GM18520 (cell line): ENCODE measurements around the gene HDAC9.

ENCODE experiments used
- ATAC-seq: cut with Tn5 transposase; IDR thresholded peaks from one replicate; pipeline ENCODE4 v1.9.1; 2021; ENCODE audit not compliant: unreplicated experiment

The HDAC9 gene

DNA sequence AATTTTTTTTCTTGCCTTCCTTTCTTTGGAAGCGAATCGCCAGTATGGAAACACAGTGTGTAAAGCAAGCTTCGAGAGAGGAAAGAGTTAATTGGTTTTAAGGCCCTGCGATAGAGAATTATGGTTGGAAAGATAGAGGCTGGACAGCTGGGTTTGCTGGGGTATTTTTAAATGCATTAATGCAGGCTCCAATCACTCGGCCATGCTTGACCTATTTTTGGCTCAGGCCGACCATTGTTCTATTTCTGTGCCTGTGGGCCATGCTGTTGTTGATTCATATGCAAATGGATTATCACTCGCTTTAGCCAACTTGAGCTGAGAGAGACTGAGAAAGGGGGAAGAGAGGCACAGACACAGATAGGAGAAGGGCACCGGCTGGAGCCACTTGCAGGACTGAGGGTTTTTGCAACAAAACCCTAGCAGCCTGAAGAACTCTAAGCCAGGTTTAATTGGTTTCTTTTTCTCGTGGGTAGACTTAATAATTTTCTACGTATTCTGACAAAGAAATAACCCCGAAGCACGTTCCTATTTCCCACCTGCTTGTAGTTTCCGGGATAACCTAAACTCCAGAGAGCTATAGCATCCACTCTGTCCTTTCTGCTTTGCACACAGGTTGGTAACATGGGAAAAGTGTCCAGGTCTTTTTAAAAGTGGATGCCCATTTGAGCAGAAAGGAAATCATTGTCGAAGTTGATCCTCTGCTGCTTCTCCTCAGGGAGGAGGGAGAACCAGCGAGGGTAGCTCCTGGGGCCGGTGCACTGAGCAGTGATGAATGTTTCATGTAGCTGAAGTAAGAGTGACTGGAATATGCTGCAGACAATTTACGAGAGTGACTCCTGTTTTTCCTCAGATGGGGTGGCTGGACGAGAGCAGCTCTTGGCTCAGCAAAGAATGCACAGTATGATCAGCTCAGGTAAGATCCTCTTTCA lies at the start of gene HDAC9:
Gene HDAC9, plus strand, starts transcription at position 338 of the 929 bp plus-strand sequence. Its CDS starts 554 bp downstream, at position 892.
- peak; percentile 75 for ATAC-seq

DNA sequence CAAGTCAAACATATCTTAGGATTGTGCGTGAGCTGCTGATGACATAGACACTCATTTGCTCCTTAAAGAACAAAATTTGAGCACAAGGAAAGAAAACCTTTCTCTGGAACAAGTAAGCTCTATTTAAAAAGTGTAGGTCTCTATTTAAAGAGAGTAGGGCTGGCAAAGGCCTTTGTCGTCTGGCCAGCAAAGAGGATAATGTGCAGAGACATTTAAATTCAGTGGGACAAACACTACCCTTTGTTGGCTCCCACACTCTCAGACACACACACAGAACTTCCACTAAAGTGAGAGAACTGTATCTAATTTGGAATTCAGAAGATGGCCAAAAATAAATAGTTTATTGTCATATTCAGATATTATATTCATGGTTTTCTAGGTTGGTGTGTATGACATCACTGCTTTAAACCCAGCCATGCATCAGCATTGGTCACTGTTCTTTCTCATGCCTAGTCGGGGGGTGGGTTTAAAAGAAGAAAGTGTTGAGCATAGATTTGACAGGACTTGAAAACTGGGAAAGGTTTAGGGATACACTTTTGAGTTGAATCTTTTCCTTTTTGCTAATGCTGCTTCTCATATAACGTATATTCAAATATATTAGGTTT lies 49.5 kb upstream of the HDAC9 start:
- no peak for ATAC-seq

DNA sequence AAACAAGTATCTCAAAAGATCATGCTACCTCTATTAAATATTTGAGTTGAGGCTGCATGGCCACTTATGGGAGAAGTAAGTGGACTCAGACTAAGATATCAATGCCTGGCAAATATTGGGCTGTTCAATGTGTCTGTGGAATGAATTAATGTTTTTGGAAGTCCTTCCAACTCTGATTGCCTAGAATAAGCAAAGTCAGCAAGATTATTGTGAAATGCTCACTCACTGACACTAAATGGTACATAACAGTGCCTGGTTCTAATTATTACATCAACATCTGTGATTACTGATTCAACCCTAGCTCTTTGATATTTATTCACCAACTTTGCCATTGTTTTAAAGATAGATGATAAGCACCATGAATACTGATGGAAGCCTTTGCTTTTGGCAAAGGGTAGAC lies 45.5 kb upstream of the HDAC9 start:
- ATAC-seq: no peak

DNA sequence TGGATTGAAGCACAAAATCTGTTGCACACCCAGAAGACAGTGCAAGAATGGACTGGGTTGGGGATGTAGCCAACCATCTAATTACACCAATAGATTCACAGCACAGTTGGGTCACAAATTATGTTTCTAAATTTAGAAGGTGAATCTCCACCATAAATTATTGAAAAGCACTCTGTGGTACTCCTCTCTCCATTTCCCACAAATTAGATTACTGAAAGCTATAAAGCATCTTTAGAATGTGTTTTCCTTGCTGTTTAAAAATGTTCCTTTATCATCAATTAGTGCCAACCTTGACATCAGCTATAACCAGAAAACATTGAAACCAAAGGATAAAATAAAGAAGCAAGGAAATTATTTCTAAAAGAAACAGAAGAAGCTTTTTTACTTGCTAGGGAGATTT lies 39.9 kb upstream of the HDAC9 start:
- ATAC-seq: no peak

DNA sequence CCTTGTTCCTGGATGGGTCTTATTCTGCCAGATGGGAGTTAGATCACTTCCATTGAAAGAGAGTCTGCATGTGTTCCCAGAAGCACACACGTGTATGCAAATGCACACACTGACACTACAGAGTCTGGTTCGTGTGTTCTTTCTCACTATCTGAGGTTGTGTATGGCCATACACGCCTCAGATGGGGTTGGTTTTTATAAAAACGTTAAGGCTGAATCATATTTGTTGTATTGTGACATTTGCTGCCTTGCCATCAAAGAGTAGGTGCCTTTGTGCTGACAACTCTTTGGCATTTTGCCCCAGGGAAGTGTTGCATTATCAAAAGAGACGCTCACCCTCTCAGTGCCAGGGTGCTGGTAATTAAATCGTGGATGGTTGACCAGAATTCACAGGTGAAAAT lies 37.7 kb upstream of the HDAC9 start:
- ATAC-seq: no peak

DNA sequence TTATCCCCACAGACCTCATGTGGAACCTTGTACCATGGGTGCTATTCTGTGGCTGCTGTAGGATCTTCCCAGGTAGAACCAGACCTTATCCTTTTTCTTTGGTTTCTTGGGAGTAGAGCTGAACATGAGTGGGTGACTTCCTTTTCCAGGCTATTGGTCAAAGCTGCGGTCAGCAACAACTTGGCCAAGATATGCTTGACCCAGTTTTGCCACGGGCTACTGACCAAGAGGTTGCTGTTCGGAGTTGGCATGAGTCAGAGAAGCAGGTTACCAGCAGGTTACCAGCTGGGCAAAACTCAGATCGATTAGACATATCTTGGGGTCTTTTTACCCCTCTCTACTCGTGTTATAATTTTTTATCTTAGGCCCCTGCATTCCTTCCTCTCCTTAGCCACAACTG lies 36.7 kb upstream of the HDAC9 start:
- no peak for ATAC-seq

DNA sequence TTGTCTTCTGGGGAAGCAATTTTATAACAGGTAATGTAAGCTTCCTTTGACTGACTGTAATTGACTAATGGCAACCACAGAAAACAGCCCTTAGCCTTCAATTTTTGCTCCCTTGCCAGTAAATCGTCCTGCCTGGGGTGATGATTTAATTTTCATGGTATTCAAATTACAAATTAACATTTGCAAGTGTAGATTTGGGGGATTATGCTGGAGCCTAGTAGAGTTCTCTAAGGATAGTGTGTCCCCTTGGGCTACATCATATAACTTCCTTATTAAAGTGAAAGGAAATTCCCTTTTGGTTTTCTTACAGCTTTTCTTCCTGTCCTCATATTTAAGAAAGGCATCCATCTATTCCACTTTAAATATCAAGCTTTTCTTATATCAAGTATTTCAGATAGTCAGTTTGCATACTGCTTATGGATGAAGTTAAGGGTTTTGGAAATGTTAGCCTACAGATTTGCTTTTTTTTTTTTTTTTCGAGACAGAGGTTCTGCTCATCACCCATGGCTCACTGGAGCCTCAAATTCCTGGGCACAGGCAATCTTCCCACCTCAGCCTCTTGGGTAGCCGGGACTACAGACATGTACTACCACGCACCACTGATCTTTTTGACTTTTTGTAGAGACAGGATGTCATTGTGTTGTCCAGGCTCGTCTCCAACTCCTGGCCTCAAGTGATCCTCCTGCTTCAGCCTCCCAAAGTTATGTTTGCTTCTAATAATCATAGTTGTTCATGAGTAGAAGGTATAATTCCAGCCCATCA lies 35.9 kb upstream of the HDAC9 start:
- ATAC-seq: no peak

DNA sequence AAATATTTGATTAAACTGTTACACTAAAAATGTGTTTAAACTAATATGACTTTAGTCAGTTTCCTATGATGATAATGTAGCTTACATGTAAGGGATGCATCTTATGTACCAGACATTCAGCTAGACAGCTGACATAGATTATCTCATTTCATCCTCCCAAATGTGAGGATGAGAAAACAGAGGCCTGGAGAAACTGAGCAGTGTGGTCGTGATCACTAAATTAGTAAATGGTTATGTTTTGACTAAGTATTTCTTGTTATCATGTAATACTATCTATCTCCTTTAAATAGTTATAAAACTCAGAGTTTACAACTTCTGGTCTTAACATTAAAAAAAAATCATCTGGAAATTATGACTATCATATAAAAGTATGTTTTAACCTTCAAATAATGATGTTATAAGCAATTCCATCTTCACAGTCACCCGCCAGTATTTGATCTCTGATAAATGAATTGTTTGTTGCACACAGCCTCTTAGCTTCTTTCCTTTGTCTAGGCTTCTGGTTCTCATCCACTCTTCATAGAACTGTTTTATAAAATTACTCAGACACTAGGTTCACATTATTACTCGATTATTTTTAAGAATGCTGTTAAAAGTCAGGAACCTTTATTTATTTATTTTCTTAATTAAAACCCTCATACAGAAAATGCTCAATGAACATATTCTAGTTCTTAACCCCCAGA lies 33.6 kb upstream of the HDAC9 start:
- ATAC-seq: peak; percentile 47

DNA sequence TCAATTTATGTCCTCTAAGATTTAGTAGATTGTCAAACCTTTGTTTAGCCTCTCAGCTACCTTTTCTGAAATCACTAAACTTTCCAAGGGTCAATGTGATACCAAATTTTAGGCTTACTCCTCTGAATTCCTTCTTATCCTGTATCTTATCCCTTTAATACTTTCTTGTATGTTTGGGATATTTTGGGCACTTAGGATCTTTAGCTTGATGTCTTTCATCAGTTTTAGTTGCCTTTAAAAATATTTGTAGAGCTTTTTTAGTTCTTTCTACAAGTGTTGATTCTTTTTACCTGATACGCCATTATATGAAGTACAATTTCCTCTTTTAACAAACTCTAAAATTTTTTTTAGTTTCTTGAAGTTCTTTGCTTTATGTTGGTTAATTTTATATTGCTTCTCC lies 30.7 kb upstream of the HDAC9 start:
- no peak for ATAC-seq

DNA sequence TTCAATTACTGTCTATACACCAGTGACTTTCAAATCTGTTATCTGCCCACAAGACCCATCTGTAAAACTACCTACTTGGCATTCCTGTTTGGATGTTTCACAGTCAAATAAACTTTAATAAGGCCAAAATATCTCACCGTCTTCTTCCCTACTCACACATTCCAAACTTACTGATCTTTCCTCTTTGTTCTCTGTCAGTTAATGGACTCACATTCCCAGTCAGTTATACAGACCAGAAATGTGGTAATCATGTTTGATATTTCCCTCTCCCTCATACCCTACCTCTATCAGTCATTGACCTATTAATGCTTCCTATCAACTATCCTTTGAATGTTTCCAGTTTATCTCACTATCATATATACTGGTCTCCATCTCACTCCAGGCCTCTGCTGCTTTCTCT lies 28.5 kb upstream of the HDAC9 start:
- ATAC-seq: no peak

DNA sequence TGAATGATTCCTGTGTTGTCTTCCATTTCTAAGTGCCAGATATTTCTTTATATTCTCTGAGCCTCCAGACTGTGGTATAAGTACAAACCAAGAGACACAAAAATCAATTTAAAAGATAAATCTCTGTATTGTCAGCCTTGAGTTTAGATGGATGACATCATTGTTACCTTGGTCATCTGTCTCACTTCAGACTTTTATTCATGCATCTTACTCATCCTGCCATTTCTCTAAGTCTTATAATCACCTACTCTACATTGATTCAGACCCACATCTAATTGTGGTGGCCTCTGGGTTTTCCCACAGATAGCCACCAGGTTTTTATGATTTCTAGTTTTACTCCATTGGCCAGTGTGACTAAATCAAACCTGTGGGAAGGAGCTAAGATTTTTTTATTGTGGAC lies 26.8 kb upstream of the HDAC9 start:
- ATAC-seq: peak; percentile 42

DNA sequence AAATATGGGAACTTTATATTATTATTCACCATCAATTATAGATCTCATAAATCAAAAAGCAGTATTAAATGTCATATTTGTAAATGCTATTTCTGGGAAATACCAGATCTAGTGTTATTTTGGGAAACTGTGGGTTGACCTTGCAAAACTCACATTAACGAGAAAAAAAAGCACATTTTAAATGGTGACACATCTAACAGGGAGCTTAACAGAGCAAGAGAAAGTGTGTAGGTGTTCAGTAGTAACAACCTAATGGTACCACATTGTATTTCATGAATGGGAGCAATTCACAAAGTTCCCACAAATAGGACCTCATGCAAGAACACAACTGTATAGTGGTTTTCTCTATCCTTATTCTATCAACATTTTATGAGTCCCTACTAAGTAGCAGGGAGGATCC lies 26.2 kb upstream of the HDAC9 start:
- no peak for ATAC-seq

DNA sequence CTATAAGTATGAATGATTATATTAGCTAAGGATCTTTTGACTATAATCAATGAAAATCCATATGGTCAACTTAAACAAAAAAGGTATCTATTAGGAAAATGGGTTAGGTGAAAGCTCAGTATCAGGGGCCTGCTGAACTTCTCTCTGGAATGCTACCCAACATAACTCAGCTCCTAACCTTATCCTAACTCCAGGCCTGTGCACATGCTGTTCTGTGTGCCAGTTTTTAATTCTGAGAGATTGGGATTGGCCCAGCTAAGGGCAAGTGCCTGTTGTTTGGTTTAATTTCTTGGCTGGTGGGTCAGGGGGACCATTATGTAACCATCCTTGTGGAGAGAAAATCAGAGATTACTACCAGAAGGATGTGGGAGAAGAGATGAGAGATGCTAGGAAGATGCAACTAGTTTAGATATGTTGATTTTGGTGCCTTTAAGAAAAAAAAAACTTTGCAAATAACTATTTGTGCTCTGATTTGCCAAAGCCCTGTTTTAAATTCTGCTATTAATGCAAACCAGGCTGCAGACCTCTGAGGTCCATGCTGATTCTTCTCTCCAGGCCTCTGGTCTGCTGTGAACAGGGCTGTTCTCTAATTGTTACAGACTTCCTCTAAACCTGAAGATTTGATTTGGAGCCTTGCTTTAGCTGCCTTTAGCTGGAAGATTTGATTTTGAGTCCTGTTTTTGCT lies 23.9 kb upstream of the HDAC9 start:
- ATAC-seq: no peak

DNA sequence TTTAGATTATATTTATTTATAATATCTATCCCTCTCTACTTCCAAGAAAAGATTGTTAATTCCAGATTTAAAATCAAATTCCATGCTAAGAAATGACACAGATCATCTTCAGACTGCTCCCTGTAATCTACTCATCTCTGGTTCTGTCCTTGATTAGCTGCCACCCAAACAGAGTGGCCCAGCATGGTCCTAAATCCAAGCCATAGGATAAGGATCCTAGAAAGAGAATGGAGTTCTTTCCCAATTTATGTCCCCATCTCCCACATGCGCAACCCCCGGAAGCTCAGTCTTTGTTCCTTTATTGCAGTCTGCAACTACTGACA lies 23.4 kb upstream of the HDAC9 start:
- no peak for ATAC-seq

DNA sequence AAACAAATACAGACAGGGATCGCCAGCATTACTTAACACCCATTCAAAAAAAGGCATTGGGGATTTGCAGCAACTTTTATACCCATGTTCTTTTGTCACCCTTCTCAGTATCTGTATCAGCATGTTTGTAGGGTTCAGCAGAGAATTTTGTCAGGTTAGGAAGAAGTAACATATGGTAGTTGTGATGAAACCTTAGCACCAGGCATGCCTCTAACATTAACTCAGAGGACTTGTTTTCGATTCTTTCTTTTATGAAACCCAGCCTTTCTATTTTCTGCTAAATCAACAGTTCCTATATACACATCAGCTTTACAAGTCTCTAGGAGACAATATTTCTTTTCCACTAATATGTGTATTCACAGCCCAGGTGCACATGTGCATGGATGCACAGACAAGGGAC lies 22.4 kb upstream of the HDAC9 start:
- no peak for ATAC-seq

DNA sequence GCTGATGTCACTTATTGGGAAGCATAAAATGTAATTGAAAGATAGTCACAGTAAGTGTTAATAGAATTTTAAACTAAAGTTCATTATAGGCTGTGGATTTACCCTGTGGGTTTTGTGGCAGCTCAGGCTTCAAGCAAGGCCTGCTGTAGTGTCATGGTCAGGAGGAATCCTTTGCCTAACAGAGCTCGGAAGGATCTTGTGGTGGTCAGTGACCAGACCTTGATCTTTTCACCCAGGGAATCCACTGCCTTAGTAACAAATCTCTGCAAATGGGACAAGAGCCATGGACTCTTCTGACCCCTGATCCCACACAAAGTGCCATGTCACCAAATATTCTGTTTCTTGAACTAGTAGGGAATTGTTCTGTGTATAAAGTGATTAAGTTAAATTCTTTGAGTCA lies 20.6 kb upstream of the HDAC9 start:
- ATAC-seq: no peak

DNA sequence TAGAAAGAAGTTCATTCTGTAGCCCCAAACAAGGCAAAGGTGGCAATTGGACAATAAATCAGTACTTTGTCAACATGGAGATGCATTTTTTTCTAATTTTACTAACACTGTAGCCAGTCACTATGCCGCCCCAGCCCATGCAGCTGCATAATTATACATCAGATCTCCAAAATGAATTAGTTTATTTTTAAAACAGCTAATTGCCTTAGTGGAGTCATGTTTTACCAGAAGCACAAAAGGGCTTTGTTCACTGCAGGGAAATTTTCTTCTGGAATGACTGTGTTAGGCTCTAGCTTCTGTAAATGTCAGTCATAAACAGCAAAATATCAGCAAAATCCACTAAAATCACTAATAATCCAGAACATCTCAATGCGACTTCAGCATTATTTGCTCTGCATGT lies 20.1 kb upstream of the HDAC9 start:
- no peak for ATAC-seq

DNA sequence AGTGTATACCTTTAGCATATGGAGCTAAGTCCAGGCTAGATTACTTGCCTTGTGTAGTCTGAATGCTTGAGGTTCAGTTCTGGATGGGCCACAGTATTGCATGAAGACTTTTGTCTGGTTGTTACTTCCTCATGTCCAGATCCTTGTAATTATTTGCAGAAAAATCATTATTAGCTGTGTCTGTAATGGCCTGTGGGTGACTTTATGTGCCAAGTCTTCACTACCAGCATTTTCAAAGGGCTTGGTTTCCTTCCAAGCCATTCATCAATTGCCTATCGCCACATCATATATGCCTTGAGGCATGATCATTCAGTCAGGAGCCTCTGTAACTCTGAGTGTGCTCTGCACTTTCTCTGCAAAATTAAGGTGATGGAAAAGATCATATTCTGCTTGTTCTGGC lies 13.8 kb upstream of the HDAC9 start:
- no peak for ATAC-seq

DNA sequence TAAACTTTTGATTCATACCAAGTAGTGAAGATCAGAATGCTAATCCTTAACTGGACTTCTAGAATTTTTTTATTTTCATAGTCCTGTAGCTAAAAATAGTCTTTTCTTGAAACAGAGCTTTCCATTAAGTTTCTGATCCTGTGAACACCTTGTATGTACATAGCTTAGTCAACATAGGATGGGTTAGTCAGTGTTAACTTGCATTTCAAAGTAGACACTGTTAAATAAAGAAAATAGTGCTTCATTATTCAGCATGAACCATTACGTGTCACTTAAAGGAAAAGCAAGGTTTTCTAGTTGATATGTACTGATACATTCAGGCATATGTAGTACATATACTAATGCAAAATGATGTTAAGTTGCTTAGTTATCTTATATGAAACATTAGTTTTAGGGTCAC lies 7.5 kb upstream of the HDAC9 start:
- ATAC-seq: no peak

DNA sequence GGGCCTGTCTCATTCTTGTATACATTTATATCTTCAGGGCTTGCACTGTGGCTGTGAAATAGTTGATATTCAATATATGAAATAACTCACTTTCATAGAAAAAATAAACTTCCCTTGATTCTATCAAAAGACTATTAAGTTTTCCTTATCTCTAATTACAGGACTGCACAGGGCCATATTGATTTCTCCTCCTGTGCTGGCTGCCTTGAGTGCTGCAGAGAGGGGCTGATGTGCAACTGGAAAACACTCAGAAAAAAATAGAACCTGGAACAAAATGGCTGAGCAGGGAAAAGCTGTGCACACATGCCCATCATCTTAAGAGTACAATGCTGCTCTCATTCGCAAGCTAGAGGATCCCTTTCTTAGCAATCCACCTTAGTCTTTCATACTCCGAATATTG lies 5.9 kb upstream of the HDAC9 start:
- no peak for ATAC-seq

DNA sequence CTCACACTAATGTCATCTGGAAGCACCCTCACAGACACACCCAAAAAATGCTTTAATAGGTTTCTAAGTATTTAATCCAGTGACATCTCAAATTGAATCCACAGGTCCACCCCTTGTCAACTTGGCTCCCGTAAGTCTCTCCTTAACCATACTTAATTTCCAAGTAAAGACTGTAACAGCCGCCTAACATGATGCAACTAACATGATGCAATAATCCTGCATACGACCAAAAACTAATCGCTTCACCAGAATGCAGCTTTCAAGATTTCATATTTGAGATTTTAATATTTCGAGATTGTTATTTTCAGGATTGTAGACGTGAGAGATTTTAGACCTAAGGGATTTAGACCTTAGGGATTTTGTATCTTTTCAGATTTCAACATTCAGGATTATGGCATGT lies 3.7 kb upstream of the HDAC9 start:
- ATAC-seq: no peak
